ENCODE results near the gene EXOSC5.

The EXOSC5 gene

DNA sequence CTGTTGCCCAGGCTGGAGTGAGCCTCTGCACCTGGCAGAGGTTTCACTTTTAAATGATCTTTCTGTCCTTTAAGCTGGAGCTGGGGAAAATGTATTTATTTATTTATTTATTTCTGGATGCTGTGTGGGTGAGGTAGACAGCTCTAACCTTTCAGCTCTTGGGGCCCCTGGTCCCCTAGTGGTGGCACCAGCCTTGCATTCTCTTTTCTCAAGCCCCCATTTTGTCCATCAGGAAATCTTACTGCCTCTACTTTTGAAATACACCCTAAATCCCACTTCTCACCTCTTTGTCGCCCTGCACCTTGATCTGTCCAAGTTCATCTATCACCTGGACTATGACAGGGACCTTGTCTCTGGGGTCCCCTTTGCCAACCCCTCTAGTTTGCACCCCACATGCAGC, 31.1 kb downstream of the EXOSC5 start:
- Histone ChIP-seq H3K9me3 (ENCODE audit: control insufficient read depth, insufficient read depth, low read depth, low read length) (no peaks in the 10 kb centered on the region), H3K36me3 (ENCODE audit: control insufficient read depth, insufficient read depth, low read length) (no peaks in the 10 kb centered on the region), H3K4me1 (ENCODE audit: control insufficient read depth, insufficient read depth, low read length) (peaks cover 8% of the 10 kb centered on the region; the same call in 1 of the 2 replicates), H3K27me3 (ENCODE audit: control insufficient read depth, insufficient read depth, low read length) (no peaks in the 10 kb centered on the region), H3K27ac (ENCODE audit: low read depth, low read length) (no peak overlapping the region), H3K9ac (ENCODE audit: low read length) (no peak overlapping the region), H3K4me3 (ENCODE audit: low read depth, low read length) (no peak overlapping the region)

DNA sequence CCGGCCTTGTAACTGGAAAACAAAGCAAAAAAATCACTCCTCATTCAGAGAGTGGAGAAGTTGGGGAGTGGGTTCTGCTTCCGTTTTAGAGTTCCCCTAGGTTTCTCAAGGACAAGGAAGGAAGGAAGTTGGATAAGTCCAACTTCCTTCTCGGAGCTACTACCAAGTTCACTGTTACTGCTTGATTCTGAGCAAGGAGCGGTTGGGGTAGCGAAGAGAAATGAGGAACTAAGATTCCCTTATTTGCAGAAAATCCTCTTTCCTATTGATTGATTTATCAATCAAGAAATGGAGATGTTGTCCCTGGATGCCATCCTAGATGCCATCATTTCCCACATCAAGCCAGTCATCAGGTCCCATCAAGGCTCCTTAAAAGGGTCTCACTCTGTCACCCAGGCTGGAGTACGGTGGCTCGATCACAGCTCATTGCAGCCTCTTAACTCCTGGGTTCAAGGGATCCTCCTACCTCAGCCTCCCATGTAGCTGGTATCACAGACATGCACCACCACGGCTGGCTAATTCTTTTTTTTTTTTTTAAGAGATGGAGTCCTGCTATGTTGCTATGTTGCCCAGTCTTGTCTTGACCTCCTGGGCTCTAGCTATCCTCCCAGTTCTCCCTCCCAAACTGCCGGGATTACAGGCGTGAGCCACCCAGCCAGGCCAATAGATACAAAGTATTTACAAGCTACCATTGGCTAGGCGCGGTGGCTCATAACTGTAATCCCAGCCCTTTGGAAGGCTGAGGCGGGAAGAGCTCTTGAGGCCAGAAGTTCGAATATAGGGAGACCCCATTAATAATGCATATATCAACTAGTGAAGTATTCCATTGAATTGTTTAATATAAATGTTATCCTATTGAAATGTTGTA, 32.4 kb downstream of the EXOSC5 start:
- H3K9ac ChIP-seq (ENCODE audit: low read length): peak overlapping the region; percentile 99
- no peaks in the 10 kb centered on the region for H3K9me3 ChIP-seq (ENCODE audit: control insufficient read depth, insufficient read depth, low read depth, low read length)
- peaks cover 8% of the 10 kb centered on the region; the same call in 1 of the 2 replicates for H3K4me1 ChIP-seq (ENCODE audit: control insufficient read depth, insufficient read depth, low read length)
- H3K36me3 ChIP-seq (ENCODE audit: control insufficient read depth, insufficient read depth, low read length): no peaks in the 10 kb centered on the region
- no peaks in the 10 kb centered on the region for H3K27me3 ChIP-seq (ENCODE audit: control insufficient read depth, insufficient read depth, low read length)
- peak overlapping the region; percentile 96 for H3K27ac ChIP-seq (ENCODE audit: low read depth, low read length)
- H3K4me3 ChIP-seq (ENCODE audit: low read depth, low read length): peak overlapping the region; percentile 94

DNA sequence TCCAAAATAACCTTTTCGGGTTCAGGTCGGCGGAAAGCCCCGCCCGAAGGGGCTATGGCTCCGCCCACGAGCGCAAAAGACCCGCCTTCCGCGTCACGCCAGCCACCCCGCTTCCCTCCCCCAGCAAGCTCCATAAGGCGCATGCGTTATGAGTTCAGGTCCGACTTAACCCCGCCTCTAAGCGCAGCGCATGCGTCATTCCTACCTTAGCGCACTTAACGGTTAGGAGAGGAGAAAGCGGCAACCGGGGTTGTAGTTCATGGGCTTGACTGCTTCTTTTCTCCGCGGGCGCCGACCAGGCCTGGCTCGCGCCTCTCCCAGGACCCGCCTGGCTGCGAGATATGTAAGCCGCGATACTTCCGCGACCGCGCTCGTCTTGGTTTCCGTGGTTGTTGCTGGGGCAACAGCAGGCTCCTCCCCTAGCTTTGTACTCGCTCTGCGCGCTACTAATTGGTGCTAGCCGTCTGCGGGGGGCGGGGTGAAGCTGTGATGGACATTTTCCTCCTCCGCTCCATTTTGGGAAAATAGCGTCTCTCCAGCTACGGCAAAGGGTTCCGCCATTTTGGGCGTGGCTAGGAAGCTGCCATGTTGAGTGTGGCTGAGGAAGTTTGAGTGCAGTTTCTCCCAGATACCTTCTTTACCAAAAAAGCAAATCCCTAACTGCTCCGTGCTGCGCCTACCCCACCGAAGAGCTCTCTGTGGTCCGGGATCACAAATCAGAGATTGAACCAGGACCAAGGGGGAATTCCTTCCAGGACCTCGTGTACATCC, 33.2 kb downstream of the EXOSC5 start, which contains the start of gene B9D2:
Gene B9D2, minus strand, starts transcription at position 397 of the 771 bp plus-strand sequence. CDS start 630 bp downstream, outside the sequence.
- peaks cover 8% of the 10 kb centered on the region; the same call in 1 of the 2 replicates for H3K4me1 ChIP-seq (ENCODE audit: control insufficient read depth, insufficient read depth, low read length)
- peak within 1 kb of the TSS; percentile 94 for H3K4me3 ChIP-seq (ENCODE audit: low read depth, low read length)
- H3K36me3 ChIP-seq (ENCODE audit: control insufficient read depth, insufficient read depth, low read length): no peaks in the 10 kb centered on the region
- H3K9me3 ChIP-seq (ENCODE audit: control insufficient read depth, insufficient read depth, low read depth, low read length): no peaks in the 10 kb centered on the region
- peak within 1 kb of the TSS; percentile 96 for H3K27ac ChIP-seq (ENCODE audit: low read depth, low read length)
- H3K27me3 ChIP-seq (ENCODE audit: control insufficient read depth, insufficient read depth, low read length): no peaks in the 10 kb centered on the region
- peak within 1 kb of the TSS; percentile 99 for H3K9ac ChIP-seq (ENCODE audit: low read length)

DNA sequence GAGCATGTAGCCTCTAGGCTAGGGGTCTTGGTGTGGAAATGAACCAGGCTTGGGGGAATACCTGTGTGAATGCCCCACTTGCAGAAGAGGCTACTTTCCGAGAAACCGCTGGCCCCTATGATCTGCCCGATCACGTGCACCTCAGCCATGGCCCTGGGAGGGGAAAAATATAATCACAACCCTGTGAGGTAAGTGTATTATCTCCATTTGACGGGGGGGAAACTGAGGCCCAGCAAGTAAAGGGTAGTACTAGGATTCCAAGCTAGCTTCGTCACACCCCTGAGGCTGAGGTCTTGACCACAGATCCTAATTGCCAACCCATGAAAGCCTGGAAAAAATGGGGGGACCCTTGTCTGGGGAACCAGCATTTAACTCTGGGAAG, 33.8 kb downstream of the EXOSC5 start:
- no peaks in the 10 kb centered on the region for H3K9me3 ChIP-seq (ENCODE audit: control insufficient read depth, insufficient read depth, low read depth, low read length)
- peak overlapping the region; percentile 94 for H3K4me3 ChIP-seq (ENCODE audit: low read depth, low read length)
- H3K9ac ChIP-seq (ENCODE audit: low read length): peak overlapping the region; percentile 42
- no peak overlapping the region for H3K27ac ChIP-seq (ENCODE audit: low read depth, low read length)
- no peaks in the 10 kb centered on the region for H3K27me3 ChIP-seq (ENCODE audit: control insufficient read depth, insufficient read depth, low read length)
- H3K4me1 ChIP-seq (ENCODE audit: control insufficient read depth, insufficient read depth, low read length): peaks cover 8% of the 10 kb centered on the region; the same call in 1 of the 2 replicates
- H3K36me3 ChIP-seq (ENCODE audit: control insufficient read depth, insufficient read depth, low read length): no peaks in the 10 kb centered on the region

DNA sequence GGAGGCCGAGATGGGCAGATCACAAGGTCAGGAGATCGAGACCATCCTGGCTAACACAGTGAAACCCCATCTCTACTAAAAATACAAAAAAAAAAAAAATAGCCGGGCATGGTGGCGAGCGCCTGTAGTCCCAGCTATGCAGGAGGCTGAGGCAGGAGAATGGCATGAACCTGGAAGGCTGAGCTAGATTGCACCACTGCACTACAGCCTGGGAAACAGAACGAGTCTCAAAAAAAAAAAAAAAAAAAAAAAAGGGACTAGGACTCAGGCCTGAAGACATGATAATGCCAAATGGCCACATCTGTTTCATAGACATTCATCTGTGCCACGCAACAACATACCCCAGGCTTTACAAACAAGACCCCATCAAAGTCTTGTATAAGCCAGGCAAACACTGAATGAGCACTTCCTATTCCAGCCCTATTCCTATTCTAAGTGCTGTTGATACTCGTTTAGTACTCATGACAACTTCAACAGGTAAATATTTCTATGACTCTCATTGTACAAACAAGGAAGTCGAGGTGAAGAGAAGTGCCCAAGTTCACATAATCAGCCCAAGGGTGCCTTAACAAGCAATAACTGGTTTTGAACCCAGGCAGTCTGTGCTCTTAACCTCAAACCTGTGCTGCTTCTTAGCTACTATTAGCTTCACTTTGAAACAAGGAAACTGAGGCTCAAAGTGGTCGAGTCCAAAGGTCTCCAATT, 34.9 kb downstream of the EXOSC5 start:
- H3K27me3 ChIP-seq (ENCODE audit: control insufficient read depth, insufficient read depth, low read length): no peaks in the 10 kb centered on the region
- H3K9me3 ChIP-seq (ENCODE audit: control insufficient read depth, insufficient read depth, low read depth, low read length): no peaks in the 10 kb centered on the region
- H3K4me1 ChIP-seq (ENCODE audit: control insufficient read depth, insufficient read depth, low read length): peaks cover 8% of the 10 kb centered on the region; the same call in 1 of the 2 replicates
- H3K27ac ChIP-seq (ENCODE audit: low read depth, low read length): no peak overlapping the region
- no peak overlapping the region for H3K4me3 ChIP-seq (ENCODE audit: low read depth, low read length)
- H3K36me3 ChIP-seq (ENCODE audit: control insufficient read depth, insufficient read depth, low read length): no peaks in the 10 kb centered on the region
- H3K9ac ChIP-seq (ENCODE audit: low read length): no peak overlapping the region

DNA sequence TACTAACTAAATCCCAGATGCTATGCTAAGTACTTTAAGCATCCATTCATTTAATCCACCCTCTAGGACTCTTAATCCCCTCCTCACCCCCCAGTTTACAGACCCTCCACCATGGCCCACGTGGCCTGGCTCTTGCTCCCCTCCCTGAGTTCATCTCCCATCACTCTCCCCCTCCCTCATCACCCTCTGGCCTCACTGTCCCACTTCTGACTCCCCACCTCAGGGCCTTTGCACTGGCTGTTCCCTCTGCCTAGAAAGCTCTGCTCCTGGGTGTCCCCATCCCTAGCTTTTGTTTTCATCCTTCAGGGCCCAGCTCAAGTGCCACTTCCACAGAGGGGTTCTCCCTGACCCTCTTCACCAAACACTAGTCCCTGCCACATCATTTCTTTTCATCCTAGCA, 37.4 kb downstream of the EXOSC5 start:
- H3K4me3 ChIP-seq (ENCODE audit: low read depth, low read length): no peak overlapping the region
- H3K9ac ChIP-seq (ENCODE audit: low read length): no peak overlapping the region
- no peaks in the 10 kb centered on the region for H3K36me3 ChIP-seq (ENCODE audit: control insufficient read depth, insufficient read depth, low read length)
- H3K27ac ChIP-seq (ENCODE audit: low read depth, low read length): no peak overlapping the region
- H3K4me1 ChIP-seq (ENCODE audit: control insufficient read depth, insufficient read depth, low read length): peaks cover 7% of the 10 kb centered on the region; the same call in 1 of the 2 replicates
- H3K27me3 ChIP-seq (ENCODE audit: control insufficient read depth, insufficient read depth, low read length): no peaks in the 10 kb centered on the region
- no peaks in the 10 kb centered on the region for H3K9me3 ChIP-seq (ENCODE audit: control insufficient read depth, insufficient read depth, low read depth, low read length)

DNA sequence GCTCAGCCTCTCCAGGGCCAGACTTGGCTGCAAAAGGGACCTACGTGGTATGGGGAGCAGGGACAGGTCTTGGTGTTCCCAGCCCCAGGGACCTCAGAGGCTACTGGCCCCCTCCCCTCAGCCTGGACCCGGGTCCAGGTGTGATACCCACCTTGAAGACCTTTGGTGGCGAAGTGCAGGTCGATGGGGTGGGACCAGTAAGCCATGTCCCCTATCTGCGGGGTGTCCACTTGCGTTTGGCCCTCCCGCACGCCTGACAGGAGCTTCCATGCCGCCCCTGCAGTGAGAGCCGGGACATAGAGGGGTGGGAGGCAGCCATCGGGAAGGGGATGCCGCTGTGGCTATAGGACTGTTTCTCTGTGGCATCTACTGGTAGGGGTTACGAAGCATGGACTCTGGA, 39.4 kb downstream of the EXOSC5 start:
- Histone ChIP-seq H3K27me3 (ENCODE audit: control insufficient read depth, insufficient read depth, low read length) (peaks cover 7% of the 10 kb centered on the region; the same call in 1 of the 2 replicates), H3K27ac (ENCODE audit: low read depth, low read length) (no peak overlapping the region), H3K9me3 (ENCODE audit: control insufficient read depth, insufficient read depth, low read depth, low read length) (no peaks in the 10 kb centered on the region), H3K36me3 (ENCODE audit: control insufficient read depth, insufficient read depth, low read length) (no peaks in the 10 kb centered on the region), H3K9ac (ENCODE audit: low read length) (no peak overlapping the region), H3K4me3 (ENCODE audit: low read depth, low read length) (no peak overlapping the region), H3K4me1 (ENCODE audit: control insufficient read depth, insufficient read depth, low read length) (0 out of 2 replicates have a peak, but pooled peaks cover 6% of the 10 kb centered on the region)

DNA sequence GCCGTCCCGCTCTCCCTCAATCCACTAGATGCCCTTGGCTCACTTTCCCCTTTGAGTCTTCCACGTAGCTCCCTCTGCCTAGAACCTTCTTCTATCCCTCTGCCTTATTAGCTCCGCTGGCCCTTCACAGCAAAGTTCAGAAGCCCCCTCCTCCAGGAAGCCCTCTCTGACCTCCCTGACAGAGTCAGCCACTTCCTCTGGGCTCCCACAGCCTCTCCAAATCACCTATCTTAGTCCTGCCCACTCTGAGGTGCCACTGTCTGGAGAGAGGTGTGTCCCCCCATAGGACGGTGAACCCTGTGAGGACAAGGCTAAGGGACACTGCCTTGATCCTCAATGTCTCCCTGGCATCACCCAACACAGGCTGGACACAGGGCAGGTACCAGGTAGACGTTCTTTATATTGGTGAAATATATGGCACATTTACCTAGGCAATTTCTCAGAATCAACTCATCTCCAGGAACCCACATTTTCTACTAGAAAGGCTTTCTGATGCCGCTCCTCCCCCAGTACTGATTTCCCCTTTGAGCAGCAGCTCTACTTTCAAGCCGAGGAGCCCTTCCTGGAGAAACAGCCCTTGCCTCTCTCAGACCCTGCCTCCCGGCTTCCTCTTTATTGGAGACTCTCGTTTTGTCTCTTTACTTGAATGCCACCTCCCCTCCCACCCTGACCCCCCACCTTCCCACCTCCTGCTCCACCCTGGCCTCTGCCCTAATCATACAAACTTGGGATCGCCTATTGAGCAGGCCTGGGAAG, 40.0 kb downstream of the EXOSC5 start:
- H3K4me1 ChIP-seq (ENCODE audit: control insufficient read depth, insufficient read depth, low read length): 0 out of 2 replicates have a peak, but pooled peaks cover 6% of the 10 kb centered on the region
- H3K9ac ChIP-seq (ENCODE audit: low read length): no peak overlapping the region
- H3K36me3 ChIP-seq (ENCODE audit: control insufficient read depth, insufficient read depth, low read length): no peaks in the 10 kb centered on the region
- H3K27ac ChIP-seq (ENCODE audit: low read depth, low read length): no peak overlapping the region
- H3K9me3 ChIP-seq (ENCODE audit: control insufficient read depth, insufficient read depth, low read depth, low read length): no peaks in the 10 kb centered on the region
- peaks cover 12% of the 10 kb centered on the region; the same call in 1 of the 2 replicates for H3K27me3 ChIP-seq (ENCODE audit: control insufficient read depth, insufficient read depth, low read length)
- no peak overlapping the region for H3K4me3 ChIP-seq (ENCODE audit: low read depth, low read length)

DNA sequence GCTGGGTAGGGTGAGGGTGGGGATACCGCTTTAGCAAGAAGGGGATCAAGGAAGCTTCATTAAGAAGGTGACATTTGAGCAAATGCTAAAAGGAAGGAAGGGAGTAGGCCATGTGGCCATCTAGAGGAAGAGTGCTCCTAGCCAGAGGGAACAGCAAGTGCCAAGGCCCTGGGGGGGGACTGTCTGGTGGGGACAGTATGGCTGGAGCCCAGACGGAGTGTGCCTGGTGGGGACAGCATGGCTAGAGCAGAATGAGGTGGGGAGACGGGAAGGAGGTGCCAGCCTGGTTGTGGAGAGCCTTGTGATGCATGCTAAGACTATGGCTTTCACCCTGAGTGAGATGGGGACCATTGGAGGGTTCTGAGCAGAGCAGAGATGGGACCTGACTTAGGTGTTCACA, 41.4 kb downstream of the EXOSC5 start:
- Histone ChIP-seq H3K27ac (ENCODE audit: low read depth, low read length) (no peak overlapping the region), H3K36me3 (ENCODE audit: control insufficient read depth, insufficient read depth, low read length) (no peaks in the 10 kb centered on the region), H3K4me3 (ENCODE audit: low read depth, low read length) (no peak overlapping the region), H3K9me3 (ENCODE audit: control insufficient read depth, insufficient read depth, low read depth, low read length) (no peaks in the 10 kb centered on the region), H3K4me1 (ENCODE audit: control insufficient read depth, insufficient read depth, low read length) (peaks cover 10% of the 10 kb centered on the region), H3K27me3 (ENCODE audit: control insufficient read depth, insufficient read depth, low read length) (peaks cover 26% of the 10 kb centered on the region), H3K9ac (ENCODE audit: low read length) (no peak overlapping the region)

DNA sequence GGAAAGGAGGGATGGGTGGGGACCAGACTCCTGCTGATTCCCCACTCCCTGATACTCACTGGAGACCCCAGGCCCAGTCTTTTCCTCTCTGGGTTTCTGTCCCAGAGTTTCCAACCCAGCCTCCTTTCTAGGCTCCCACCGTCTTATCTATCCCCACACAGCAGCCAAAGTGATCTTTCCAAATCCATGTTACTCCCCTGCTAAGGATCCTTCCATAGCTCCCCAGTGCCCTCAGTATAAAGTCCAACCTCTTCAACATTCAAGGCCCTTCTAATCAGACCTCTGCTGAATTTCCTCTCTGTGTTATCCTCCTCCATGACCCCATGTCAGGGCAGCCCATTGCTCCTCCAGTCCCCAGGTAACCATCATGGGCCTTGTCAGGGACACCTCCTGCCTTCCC, 42.1 kb downstream of the EXOSC5 start:
- Histone ChIP-seq H3K4me1 (ENCODE audit: control insufficient read depth, insufficient read depth, low read length) (peaks cover 10% of the 10 kb centered on the region), H3K9ac (ENCODE audit: low read length) (no peak overlapping the region), H3K9me3 (ENCODE audit: control insufficient read depth, insufficient read depth, low read depth, low read length) (no peaks in the 10 kb centered on the region)

More for the DNA sequence above, 42.1 kb downstream of the EXOSC5 start:
- Histone ChIP-seq H3K27me3 (ENCODE audit: control insufficient read depth, insufficient read depth, low read length) (peaks cover 31% of the 10 kb centered on the region), H3K4me3 (ENCODE audit: low read depth, low read length) (no peak overlapping the region), H3K27ac (ENCODE audit: low read depth, low read length) (no peak overlapping the region), H3K36me3 (ENCODE audit: control insufficient read depth, insufficient read depth, low read length) (no peaks in the 10 kb centered on the region)

Data from HUES6 (cell line).